HEK293 (cell line): ENCODE results near the gene CHRM5.

ENCODE experiments used
- SCRT1 ChIP-seq: fragments of 450-650 bp; formaldehyde crosslinking; IDR thresholded peaks from 2 replicates; pipeline ENCODE4 v1.5.1; 2016; ENCODE audit warnings: missing biosample characterization, missing genetic modification characterization, borderline replicate concordance
- TRIM28 ChIP-seq: IDR thresholded peaks from 2 replicates; pipeline ENCODE4 v1.6.1; 2011; ENCODE audit warnings: low read length, control low read depth, borderline replicate concordance
- ZNF175 ChIP-seq: fragments of 450-650 bp; formaldehyde crosslinking; IDR thresholded peaks from 2 replicates; pipeline ENCODE4 v1.5.1; 2016; ENCODE audit warnings: missing biosample characterization, missing genetic modification characterization
- ZNF302 ChIP-seq: fragments of 450-650 bp; formaldehyde crosslinking; IDR thresholded peaks from 2 replicates; pipeline ENCODE4 v1.5.1; 2016; ENCODE audit warnings: missing biosample characterization, missing genetic modification characterization, low read depth
- ZNF311 ChIP-seq: fragments of 450-650 bp; formaldehyde crosslinking; IDR thresholded peaks from 2 replicates; pipeline ENCODE4 v1.5.1; 2017; ENCODE audit warnings: missing biosample characterization, missing genetic modification characterization, borderline replicate concordance
- ZNF350 ChIP-seq: fragments of 450-650 bp; formaldehyde crosslinking; IDR thresholded peaks from 2 replicates; pipeline ENCODE4 v1.5.0; 2017; ENCODE audit warnings: missing biosample characterization, mild to moderate bottlenecking, missing genetic modification characterization
- ZNF501 ChIP-seq: fragments of 450-650 bp; formaldehyde crosslinking; IDR thresholded peaks from 2 replicates; pipeline ENCODE4 v1.5.1; 2016; ENCODE audit warnings: missing biosample characterization, missing genetic modification characterization
- ZXDB ChIP-seq: fragments of 450-650 bp; formaldehyde crosslinking; IDR thresholded peaks from 2 replicates; pipeline ENCODE4 v1.5.1; 2016; ENCODE audit warnings: missing biosample characterization, missing genetic modification characterization
- TF ChIP-seq, protein P1 (sequence below): fragments of 450-650 bp; formaldehyde crosslinking; IDR thresholded peaks from 2 replicates; pipeline ENCODE4 v1.5.1; 2016; ENCODE audit warnings: missing biosample characterization, missing genetic modification characterization
- TF ChIP-seq, protein P2 (sequence below): fragments of 450-650 bp; formaldehyde crosslinking; IDR thresholded peaks from 2 replicates; pipeline ENCODE4 v1.5.1; 2016; ENCODE audit warnings: missing biosample characterization, missing genetic modification characterization

DNA sequence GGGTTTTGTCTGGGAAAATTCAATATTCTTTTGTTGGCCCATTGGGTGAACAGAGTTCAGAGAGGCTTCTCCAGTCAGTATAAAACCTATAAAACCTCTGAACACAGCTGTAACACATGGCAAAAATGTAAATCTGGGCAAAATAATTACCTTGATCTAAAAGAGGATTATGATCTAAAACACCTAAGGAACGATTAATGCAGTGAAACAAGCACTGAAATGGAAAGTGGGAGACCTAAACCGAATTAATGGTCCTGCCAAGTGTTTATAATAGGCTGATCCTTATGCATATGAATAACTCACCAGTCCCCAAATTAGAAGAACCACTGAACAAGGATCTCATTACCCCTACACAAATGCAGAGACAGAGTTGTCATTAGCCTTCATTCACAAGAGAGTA, 38.1 kb downstream of the CHRM5 start:
- TF ChIP-seq ZNF302 (tag by site-specific recombination) (no peak), ZNF175 (tag by site-specific recombination) (no peak), ZNF350 (no peak), ZXDB (tag by site-specific recombination) (no peak), ZNF501 (no peak), TRIM28 (no peak), SCRT1 (tag by site-specific recombination) (no peak), ZNF311 (no peak)
- TF ChIP-seq, protein P1, sequence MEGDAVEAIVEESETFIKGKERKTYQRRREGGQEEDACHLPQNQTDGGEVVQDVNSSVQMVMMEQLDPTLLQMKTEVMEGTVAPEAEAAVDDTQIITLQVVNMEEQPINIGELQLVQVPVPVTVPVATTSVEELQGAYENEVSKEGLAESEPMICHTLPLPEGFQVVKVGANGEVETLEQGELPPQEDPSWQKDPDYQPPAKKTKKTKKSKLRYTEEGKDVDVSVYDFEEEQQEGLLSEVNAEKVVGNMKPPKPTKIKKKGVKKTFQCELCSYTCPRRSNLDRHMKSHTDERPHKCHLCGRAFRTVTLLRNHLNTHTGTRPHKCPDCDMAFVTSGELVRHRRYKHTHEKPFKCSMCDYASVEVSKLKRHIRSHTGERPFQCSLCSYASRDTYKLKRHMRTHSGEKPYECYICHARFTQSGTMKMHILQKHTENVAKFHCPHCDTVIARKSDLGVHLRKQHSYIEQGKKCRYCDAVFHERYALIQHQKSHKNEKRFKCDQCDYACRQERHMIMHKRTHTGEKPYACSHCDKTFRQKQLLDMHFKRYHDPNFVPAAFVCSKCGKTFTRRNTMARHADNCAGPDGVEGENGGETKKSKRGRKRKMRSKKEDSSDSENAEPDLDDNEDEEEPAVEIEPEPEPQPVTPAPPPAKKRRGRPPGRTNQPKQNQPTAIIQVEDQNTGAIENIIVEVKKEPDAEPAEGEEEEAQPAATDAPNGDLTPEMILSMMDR (tag by site-specific recombination), result no peak
- TF ChIP-seq, protein P2, sequence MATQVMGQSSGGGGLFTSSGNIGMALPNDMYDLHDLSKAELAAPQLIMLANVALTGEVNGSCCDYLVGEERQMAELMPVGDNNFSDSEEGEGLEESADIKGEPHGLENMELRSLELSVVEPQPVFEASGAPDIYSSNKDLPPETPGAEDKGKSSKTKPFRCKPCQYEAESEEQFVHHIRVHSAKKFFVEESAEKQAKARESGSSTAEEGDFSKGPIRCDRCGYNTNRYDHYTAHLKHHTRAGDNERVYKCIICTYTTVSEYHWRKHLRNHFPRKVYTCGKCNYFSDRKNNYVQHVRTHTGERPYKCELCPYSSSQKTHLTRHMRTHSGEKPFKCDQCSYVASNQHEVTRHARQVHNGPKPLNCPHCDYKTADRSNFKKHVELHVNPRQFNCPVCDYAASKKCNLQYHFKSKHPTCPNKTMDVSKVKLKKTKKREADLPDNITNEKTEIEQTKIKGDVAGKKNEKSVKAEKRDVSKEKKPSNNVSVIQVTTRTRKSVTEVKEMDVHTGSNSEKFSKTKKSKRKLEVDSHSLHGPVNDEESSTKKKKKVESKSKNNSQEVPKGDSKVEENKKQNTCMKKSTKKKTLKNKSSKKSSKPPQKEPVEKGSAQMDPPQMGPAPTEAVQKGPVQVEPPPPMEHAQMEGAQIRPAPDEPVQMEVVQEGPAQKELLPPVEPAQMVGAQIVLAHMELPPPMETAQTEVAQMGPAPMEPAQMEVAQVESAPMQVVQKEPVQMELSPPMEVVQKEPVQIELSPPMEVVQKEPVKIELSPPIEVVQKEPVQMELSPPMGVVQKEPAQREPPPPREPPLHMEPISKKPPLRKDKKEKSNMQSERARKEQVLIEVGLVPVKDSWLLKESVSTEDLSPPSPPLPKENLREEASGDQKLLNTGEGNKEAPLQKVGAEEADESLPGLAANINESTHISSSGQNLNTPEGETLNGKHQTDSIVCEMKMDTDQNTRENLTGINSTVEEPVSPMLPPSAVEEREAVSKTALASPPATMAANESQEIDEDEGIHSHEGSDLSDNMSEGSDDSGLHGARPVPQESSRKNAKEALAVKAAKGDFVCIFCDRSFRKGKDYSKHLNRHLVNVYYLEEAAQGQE (tag by site-specific recombination), result no peak
